BLaER1 treated with 17β-estradiol and CSF1 and Interleukin-3, amounts not matched to agents 10 nM and 100 nM (cell line): ENCODE results near the gene HPSE.
"Not testable (repeated sequence)": the region's sequence is repeated elsewhere in the genome, so short reads cannot be mapped to it uniquely, and the experiment has no call there.

ENCODE experiments used
- H3K27ac ChIP-seq, 11 experiments: shearing (Covaris generic); formaldehyde crosslinking; 2 replicates each; pipeline ENCODE4 v1.8.1; 2022
- H3K27me3 ChIP-seq, 11 experiments: shearing (Covaris generic); formaldehyde crosslinking; 2 replicates each; pipeline ENCODE4 v1.8.1; 2022
- H3K36me3 ChIP-seq, 11 experiments: shearing (Covaris generic); formaldehyde crosslinking; 2 replicates each; pipeline ENCODE4 v1.8.1; 2022
- H3K4me1 ChIP-seq, 10 experiments: shearing (Covaris generic); formaldehyde crosslinking; 2 replicates each; pipeline ENCODE4 v1.8.1; 2022
- H3K4me2 ChIP-seq, 11 experiments: shearing (Covaris generic); formaldehyde crosslinking; 2 replicates each; pipeline ENCODE4 v1.8.1; 2022
- H3K4me3 ChIP-seq, 10 experiments: shearing (Covaris generic); formaldehyde crosslinking; 2 replicates each; pipeline ENCODE4 v1.8.1; 2022
- H3K9ac ChIP-seq, 11 experiments: shearing (Covaris generic); formaldehyde crosslinking; 2 replicates each; pipeline ENCODE4 v1.8.1; 2022
- H3K9me3 ChIP-seq, 11 experiments: shearing (Covaris generic); formaldehyde crosslinking; replicated peaks in 1 of 11; 2 replicates each; pipeline ENCODE4 v1.8.1; 2022
- H4K20me1 ChIP-seq, 11 experiments: shearing (Covaris generic); formaldehyde crosslinking; 2 replicates each; pipeline ENCODE4 v1.8.1; 2022
- Cebpa-rat ChIP-seq, 11 experiments: shearing (Covaris generic); IDR thresholded peaks; 2 replicates each; pipeline ENCODE4 v1.8.1; 2022

Gene HPSE

GRCh38 chr4:83328521-83329187, 6.0 kb downstream of the HPSE start:
- Histone ChIP-seq H3K27ac (peak overlapping the region in 3 of 11 experiments; percentile 8 to 55 (median 19); a peak in 5 of 22 replicates), H3K9me3 (peaks cover 0 to 17% (median 0%) of the 10 kb centered on the region in 11 experiments; a peak in 2 of 22 replicates), H3K9ac (0 out of 22 replicates have a peak overlapping the region, but pooled peaks of 1 of the 11 experiments have one; percentile 2), H3K27me3 (peaks cover 0 to 6% (median 0%) of the 10 kb centered on the region in 11 experiments; a peak in 2 of 22 replicates), H3K4me1 (peaks cover 9 to 100% (median 85%) of the 10 kb centered on the region in 10 experiments; a peak in 19 of 20 replicates), H3K4me2 (peak overlapping the region in 9 of 11 experiments; percentile 39 to 100 (median 63); a peak in 17 of 22 replicates), H4K20me1 (no peaks in the 10 kb centered on the region), H3K4me3 (peak overlapping the region in 2 of 10 experiments; percentile 22 to 27; a peak in 2 of 20 replicates), H3K36me3 (peaks cover 0 to 90% (median 60%) of the 10 kb centered on the region in 11 experiments; a peak in 16 of 22 replicates)
- no peak for TF ChIP-seq Cebpa-rat (IDR thresholded peaks at IDR 0.05)

- Histone ChIP-seq H3K36me3 (peaks cover 0 to 90% (median 63%) of the 10 kb centered on the region in 11 experiments; a peak in 17 of 22 replicates), H3K27me3 (no peaks in the 10 kb centered on the region), H3K4me3 (no peak overlapping the region), H3K4me2 (peak overlapping the region in 8 of 11 experiments; percentile 49 to 100 (median 67); a peak in 17 of 22 replicates), H4K20me1 (no peaks in the 10 kb centered on the region), H3K9me3 (peaks cover 0 to 17% (median 0%) of the 10 kb centered on the region in 11 experiments; a peak in 2 of 22 replicates), H3K9ac (no peak overlapping the region), H3K27ac (peak overlapping the region in 8 of 11 experiments; percentile 9 to 57 (median 32); a peak in 12 of 22 replicates), H3K4me1 (peaks cover 14 to 100% (median 86%) of the 10 kb centered on the region in 10 experiments; a peak in 19 of 20 replicates)
- no peak for TF ChIP-seq Cebpa-rat (IDR thresholded peaks at IDR 0.05)
Observed at GRCh38 chr4:83326546-83326945, 8.1 kb downstream of the HPSE start.

- H3K27me3 ChIP-seq, H3K9ac ChIP-seq, H3K4me3 ChIP-seq, H4K20me1 ChIP-seq: not testable (repeated sequence)
- peaks cover 0 to 17% (median 0%) of the 10 kb centered on the region in 11 experiments; a peak in 2 of 22 replicates for H3K9me3 ChIP-seq
- peaks cover 0 to 84% (median 55%) of the 10 kb centered on the region in 11 experiments; a peak in 17 of 22 replicates for H3K36me3 ChIP-seq
- H3K4me1 ChIP-seq, result peaks cover 23 to 100% (median 90%) of the 10 kb centered on the region in 10 experiments
- H3K27ac ChIP-seq, result peak overlapping the region in 3 of 11 experiments; percentile 1 to 45 (median 20); a peak in 3 of 22 replicates
- H3K4me2 ChIP-seq, result peak overlapping the region in 4 of 11 experiments; percentile 62 to 100 (median 96); a peak in 7 of 22 replicates
Observed at GRCh38 chr4:83325306-83325705, 9.3 kb downstream of the HPSE start.

GRCh38 chr4:83323136-83323535, 11.5 kb downstream of the HPSE start:
- no peaks in the 10 kb centered on the region for H3K27me3 ChIP-seq
- H3K9ac ChIP-seq, result peak overlapping the region in 8 of 11 experiments; percentile 43 to 86 (median 75); a peak in 7 of 22 replicates
- no peaks in the 10 kb centered on the region for H4K20me1 ChIP-seq
- H3K4me1 ChIP-seq, result peaks cover 36 to 100% (median 91%) of the 10 kb centered on the region in 10 experiments
- H3K4me2 ChIP-seq, result peak overlapping the region in 9 of 11 experiments; percentile 84 to 100 (median 91); a peak in 18 of 22 replicates
- H3K4me3 ChIP-seq, result 0 out of 20 replicates have a peak overlapping the region, but pooled peaks of 3 of the 10 experiments have one; percentile 5 to 49 (median 18)
- peak overlapping the region; percentile 69 to 98 (median 95); a peak in 19 of 22 replicates for H3K27ac ChIP-seq
- H3K36me3 ChIP-seq, result peaks cover 9 to 84% (median 60%) of the 10 kb centered on the region in 11 experiments; a peak in 21 of 22 replicates
- TF ChIP-seq Cebpa-rat (IDR thresholded peaks at IDR 0.05), result no peak
- H3K9me3 ChIP-seq, result peaks cover 0 to 31% (median 0%) of the 10 kb centered on the region in 11 experiments; a peak in 5 of 22 replicates

DNA sequence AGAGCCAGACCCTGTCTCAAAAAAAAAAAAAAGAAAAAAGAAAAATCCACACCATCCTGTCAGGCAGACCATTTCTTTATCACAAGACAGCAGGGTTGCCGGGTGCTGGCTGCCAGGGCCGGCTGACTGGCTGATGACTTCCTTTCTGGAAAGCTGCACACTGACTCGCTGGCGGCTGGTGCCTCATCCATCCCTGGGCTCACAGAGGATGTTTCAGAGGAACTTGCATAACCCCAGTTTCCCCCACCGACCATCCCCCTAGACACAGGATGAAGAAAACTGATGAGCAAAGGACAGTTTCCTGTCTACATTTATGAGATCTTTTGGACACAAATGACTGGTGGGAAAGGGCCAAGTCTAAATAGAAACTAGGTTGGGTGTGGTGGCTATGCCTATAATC, 14.1 kb downstream of the HPSE start:
- Histone ChIP-seq H3K27ac (peak overlapping the region; percentile 70 to 98 (median 95); a peak in 21 of 22 replicates), H3K36me3 (peaks cover 22 to 84% (median 61%) of the 10 kb centered on the region in 11 experiments), H3K9me3 (peaks cover 0 to 41% (median 0%) of the 10 kb centered on the region in 11 experiments; a peak in 6 of 22 replicates), H4K20me1 (no peaks in the 10 kb centered on the region), H3K4me3 (peak overlapping the region in 7 of 10 experiments; percentile 25 to 58 (median 45); a peak in 14 of 20 replicates), H3K9ac (peak overlapping the region; percentile 60 to 86 (median 81); a peak in 21 of 22 replicates), H3K4me1 (peaks cover 29 to 99% (median 89%) of the 10 kb centered on the region in 10 experiments), H3K27me3 (no peaks in the 10 kb centered on the region), H3K4me2 (peak overlapping the region; percentile 70 to 100 (median 91))
- TF ChIP-seq Cebpa-rat (IDR thresholded peaks at IDR 0.05), result peak; percentile 37 to 92 (median 89); a peak in 17 of 22 replicates

DNA sequence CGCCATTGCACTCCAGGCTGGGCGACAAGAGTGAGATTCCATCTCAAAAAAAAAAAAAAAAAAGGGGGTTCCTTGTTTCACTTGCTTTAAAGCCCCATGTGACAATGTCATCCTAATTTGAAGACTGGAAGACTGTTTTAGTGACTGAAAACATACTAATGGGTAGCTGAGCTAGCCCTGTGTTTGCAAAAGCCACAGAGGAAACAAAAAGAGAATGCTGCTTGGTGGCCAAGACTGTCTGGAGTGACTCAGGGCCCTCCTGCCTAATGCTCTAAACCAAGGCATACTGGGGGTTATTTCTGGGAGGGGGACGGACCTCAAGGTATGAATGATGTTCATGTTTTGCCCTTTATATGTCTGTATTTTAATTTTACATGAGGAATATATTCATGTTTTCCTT, 16.0 kb downstream of the HPSE start:
- no peaks in the 10 kb centered on the region for H4K20me1 ChIP-seq
- peak overlapping the region; percentile 70 to 98 (median 95); a peak in 19 of 22 replicates for H3K27ac ChIP-seq
- peaks cover 26 to 87% (median 74%) of the 10 kb centered on the region in 11 experiments for H3K36me3 ChIP-seq
- H3K4me1 ChIP-seq, result peaks cover 29 to 86% (median 81%) of the 10 kb centered on the region in 10 experiments
- TF ChIP-seq Cebpa-rat (IDR thresholded peaks at IDR 0.05), result no peak
- peak overlapping the region in 2 of 10 experiments; percentile 21 to 25; a peak in 3 of 20 replicates for H3K4me3 ChIP-seq
- H3K9me3 ChIP-seq, result peaks cover 0 to 41% (median 0%) of the 10 kb centered on the region in 11 experiments; a peak in 6 of 22 replicates
- peak overlapping the region in 6 of 11 experiments; percentile 4 to 86 (median 18); a peak in 4 of 22 replicates for H3K9ac ChIP-seq
- peak overlapping the region in 8 of 11 experiments; percentile 84 to 100 (median 92); a peak in 17 of 22 replicates for H3K4me2 ChIP-seq
- no peaks in the 10 kb centered on the region for H3K27me3 ChIP-seq

DNA sequence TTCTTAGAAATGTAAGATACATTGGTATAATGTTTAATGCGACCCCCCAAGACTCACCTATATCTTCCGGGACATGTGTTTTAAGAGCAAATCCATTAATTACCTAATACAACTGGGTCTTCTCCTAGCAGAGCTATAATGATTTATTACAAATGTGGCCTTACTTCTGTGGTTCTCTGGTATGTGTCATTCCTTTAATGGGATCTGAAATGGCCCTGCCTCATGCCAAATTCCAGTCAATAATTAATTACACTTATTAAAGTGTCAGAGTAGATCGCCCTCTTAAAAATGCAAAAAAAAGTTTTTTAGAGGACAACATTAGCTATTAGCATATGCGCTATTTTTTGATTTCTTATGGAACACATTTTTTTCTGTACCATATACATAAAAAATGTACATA, 17.0 kb downstream of the HPSE start:
- Histone ChIP-seq H3K27me3 (no peaks in the 10 kb centered on the region), H3K9ac (no peak overlapping the region; a peak in 1 of 22 replicates), H3K9me3 (peaks cover 0 to 44% (median 0%) of the 10 kb centered on the region in 11 experiments; a peak in 6 of 22 replicates), H3K36me3 (peaks cover 26 to 90% (median 80%) of the 10 kb centered on the region in 11 experiments), H3K27ac (peak overlapping the region in 9 of 11 experiments; percentile 40 to 95 (median 66); a peak in 15 of 22 replicates), H3K4me2 (peak overlapping the region in 4 of 11 experiments; percentile 39 to 59 (median 47); a peak in 6 of 22 replicates), H3K4me1 (peaks cover 29 to 76% (median 71%) of the 10 kb centered on the region in 10 experiments), H4K20me1 (no peaks in the 10 kb centered on the region), H3K4me3 (0 out of 20 replicates have a peak overlapping the region, but pooled peaks of 2 of the 10 experiments have one; percentile 4 to 28)
- TF ChIP-seq Cebpa-rat (IDR thresholded peaks at IDR 0.05), result no peak
